Heart left ventricle (tissue), 16 donors: ENCODE results near the gene DOCK1. TPM values are rescaled to one million over a fixed set of nuclear protein-coding genes. Genes with fewer than 3 reads are reported as not detected.

Source experiments
- ATAC-seq, 4 donors: fragments of 200-7000 bp; cut with Tn5 transposase; one replicate each; pipeline ENCODE4 v1.9.1; 2020 to 2022; ENCODE audit warnings: moderate library complexity in 4 of 4, mild to moderate bottlenecking in 3 of 4, moderate number of reproducible peaks in 1 of 4
- DNase-seq, 5 donors: peaks; one replicate each; pipeline ENCODE4 v3.0.0-alpha.2; 2020
- H3K27ac ChIP-seq, 12 donors: fragments of 200-600 bp; sonication (generic) in 4 of 12; one replicate each; pipeline versions ENCODE4 v1.5.0 to v1.8.0; 2016 to 2022; ENCODE audit warnings: mild to moderate bottlenecking in 2 of 12
- H3K27me3 ChIP-seq, 9 donors: fragments of 200-600 bp; sonication (generic) in 2 of 9; one replicate each; pipeline versions ENCODE4 v1.5.1 to v1.8.0; 2016 to 2022; ENCODE audit warnings: mild to moderate bottlenecking in 3 of 9
- H3K36me3 ChIP-seq, 9 donors: fragments of 200-600 bp; sonication (generic) in 2 of 9; one replicate each; pipeline versions ENCODE4 v1.5.0 to v1.8.0; 2018 to 2022; ENCODE audit warnings: mild to moderate bottlenecking in 2 of 9
- H3K4me1 ChIP-seq, 12 donors: fragments of 200-600 bp; sonication (generic) in 4 of 12; one replicate each; pipeline versions ENCODE4 v1.5.0 to v1.8.0; 2016 to 2022; ENCODE audit warnings: mild to moderate bottlenecking in 3 of 12
- H3K4me3 ChIP-seq, 12 donors: fragments of 200-600 bp; sonication (generic) in 4 of 12; one replicate each; pipeline versions ENCODE4 v1.5.0 to v1.8.0; 2017 to 2022; ENCODE audit warnings: mild to moderate bottlenecking in 9 of 12, moderate library complexity in 4 of 12
- H3K9me3 ChIP-seq, 12 donors: fragments of 200-600 bp; sonication (generic) in 4 of 12; one replicate each; pipeline versions ENCODE4 v1.5.0 to v1.8.0; 2016 to 2022; ENCODE audit warnings: mild to moderate bottlenecking in 1 of 12
- POLR2A ChIP-seq, 2 donors: fragments of 450-650 bp; IDR thresholded peaks; one replicate each; pipeline ENCODE4 v1.6.1; 2017; ENCODE audit warnings: antibody characterized with exemption in 2 of 2, mild to moderate bottlenecking in 2 of 2, moderate library complexity in 2 of 2
- WGBS, 4 donors: extraction: QIAGEN DNeasy Blood & Tissue Kit in 2 of 4; methylation state at CpG; one replicate each; pipeline versions ENCODE4 v1.1.5 to v1.1.7; 2013 to 2018; 5-methylcytosine and 5-hydroxymethylcytosine counted together
- intact Hi-C, 10 donors: fragments of 100-400 bp; cut with DNase I; formaldehyde crosslinking; loops; one replicate each; pipeline versions ENCODE4 v1.11.1 to v1.14.2; 2022
- polyA plus RNA-seq, 2 donors: library from polyadenylated mRNA; stranded (reverse); fragments of 200-250 nt; gene quantifications; one replicate each; pipeline ENCODE4 v1.2.3, GENCODE V29; 2013
- total RNA-seq, 9 donors: library from RNA; depleted of rRNA in 2 of 9; stranded (reverse); fragments of >200 nt in 2 of 9; fragmentation: NEBNext Ultra II Directional in 3 of 9; extraction: Animal tissue kit (Norgen Biotek cat#: 25700) in 3 of 9; gene quantifications; one replicate each; pipeline versions ENCODE4 v1.1.0 to v1.2.4, GENCODE V29; 2016 to 2023
- TF ChIP-seq, protein P1 (sequence below), 12 donors: fragments of 200-600 bp; sonication (generic) in 4 of 12; IDR thresholded peaks; one replicate each; pipeline versions ENCODE4 v1.5.0 to v1.8.0; 2018 to 2022; ENCODE audit warnings: antibody characterized with exemption in 12 of 12, mild to moderate bottlenecking in 5 of 12
- donor health status: ischemic (EF 13 %, LVEDD 7.1; RV severe dilation, severe dysfunction).
- donor health status: healthy with polysubstance abuse.
- donor health status: DM: no; HTN: yes; CAD: no.
- donor health status: DM: no; HTN: no; CAD: no.
- donor health status: ischemic (EF 25% LVEDD 6.9; RV normal size, moderate dysfunction).
- donor health status: ischemic (EF 25% LVEDD 5.7; RV mildly dilated, moderate dysfunction).
- donor health status: healthy.
- donor health status: DM: yes; HTN: yes; CAD: no.
- donor health status: ischemic (EF 35%, LVEDD 5.7; RV mildly dilated, moderate dysfunction).
- donor health status: nonischemic (EF 11% LVEDD 7.7; RV severe dilation, severe dysfunction).
- donor health status: DM: yes; HTN: yes; CAD: no.
- donor health status: PGD.
- donor health status: ischemic (EF 29% LVEDD 5.4; RV normal size, mild dysfunction).
- donor health status: nonischemic (EF 23%, LVEDD 6.1; RV moderate dilation, normal function).

Gene DOCK1
- total and polyA plus RNA-seq, 11 donors = 5.0 to 31.6 (median 18.6) TPM

DNA sequence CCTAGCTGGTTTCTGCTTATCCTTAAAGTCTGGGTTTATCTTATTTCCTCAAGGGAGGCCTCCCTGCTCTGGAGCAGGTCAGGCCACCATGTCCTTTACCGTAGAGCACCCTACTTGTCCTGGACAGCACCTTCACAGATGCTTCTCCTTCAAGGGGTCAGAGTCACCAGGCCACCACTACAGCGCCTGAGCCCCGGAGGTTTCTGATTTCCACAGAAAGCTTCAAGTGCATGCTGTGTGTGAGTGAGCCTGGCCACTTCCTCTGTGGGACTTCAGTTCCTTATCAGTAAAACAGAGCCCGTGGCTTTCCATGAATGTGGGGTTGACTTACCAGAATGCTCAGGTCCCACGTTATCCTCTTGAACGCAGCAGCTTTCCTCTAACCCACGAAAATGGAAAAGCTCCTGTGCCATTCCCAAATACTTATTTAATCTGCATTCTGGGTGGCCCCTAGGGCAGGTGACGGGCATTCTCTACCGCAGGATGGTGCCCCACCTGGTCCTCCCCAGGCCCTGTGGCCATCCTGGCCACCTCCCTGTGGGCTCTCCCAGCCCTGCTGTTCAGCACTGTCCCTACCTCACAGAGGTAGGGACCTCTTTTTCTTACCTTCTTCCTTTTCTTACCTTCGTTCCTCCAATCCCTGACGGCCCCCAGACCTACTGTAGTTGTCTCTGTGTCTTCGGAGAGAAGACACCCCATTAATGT lies 1.4 kb upstream of the DOCK1 start:
- Histone ChIP-seq H3K4me3 (peak overlapping the region in 1 of 12 donors; percentile 94), H3K36me3 (no peaks in the 10 kb centered on the region), H3K9me3 (peaks cover 0 to 11% (median 2%) of the 10 kb centered on the region in 12 donors), H3K27me3 (no peaks in the 10 kb centered on the region), H3K4me1 (peaks cover 0 to 37% (median 26%) of the 10 kb centered on the region in 12 donors), H3K27ac (no peak overlapping the region)
- intact Hi-C loops = loop anchor here in 2 of 10 donors (10.0 kb wide), 2 partner anchors 71 to 101 kb away; no protein-coding TSS in a partner anchor
- ATAC-seq = no peak
- TF ChIP-seq POLR2A (IDR thresholded peaks at IDR 0.05) = no peak
- DNase-seq = no peak
- WGBS, 4 donors = 77 to 85% (median 81%) methylated on average over 12 of the region's 12 CpGs

DNA sequence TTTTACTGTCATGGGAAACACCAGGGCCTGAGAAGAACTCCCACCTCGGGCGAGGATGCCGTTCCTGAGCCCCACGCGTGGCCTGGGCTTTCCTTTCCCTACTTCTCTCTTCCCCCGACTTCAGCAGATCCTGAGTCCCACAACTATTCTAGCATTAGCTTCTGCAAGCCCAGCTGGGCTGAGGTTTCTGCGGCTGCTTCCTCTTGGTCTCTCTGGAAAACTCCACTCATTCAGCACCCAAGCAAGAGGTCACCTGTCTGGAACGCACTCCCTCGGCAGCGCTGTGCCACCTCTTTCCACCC lies 761 bp upstream of the DOCK1 start:
- TF ChIP-seq, protein P1, sequence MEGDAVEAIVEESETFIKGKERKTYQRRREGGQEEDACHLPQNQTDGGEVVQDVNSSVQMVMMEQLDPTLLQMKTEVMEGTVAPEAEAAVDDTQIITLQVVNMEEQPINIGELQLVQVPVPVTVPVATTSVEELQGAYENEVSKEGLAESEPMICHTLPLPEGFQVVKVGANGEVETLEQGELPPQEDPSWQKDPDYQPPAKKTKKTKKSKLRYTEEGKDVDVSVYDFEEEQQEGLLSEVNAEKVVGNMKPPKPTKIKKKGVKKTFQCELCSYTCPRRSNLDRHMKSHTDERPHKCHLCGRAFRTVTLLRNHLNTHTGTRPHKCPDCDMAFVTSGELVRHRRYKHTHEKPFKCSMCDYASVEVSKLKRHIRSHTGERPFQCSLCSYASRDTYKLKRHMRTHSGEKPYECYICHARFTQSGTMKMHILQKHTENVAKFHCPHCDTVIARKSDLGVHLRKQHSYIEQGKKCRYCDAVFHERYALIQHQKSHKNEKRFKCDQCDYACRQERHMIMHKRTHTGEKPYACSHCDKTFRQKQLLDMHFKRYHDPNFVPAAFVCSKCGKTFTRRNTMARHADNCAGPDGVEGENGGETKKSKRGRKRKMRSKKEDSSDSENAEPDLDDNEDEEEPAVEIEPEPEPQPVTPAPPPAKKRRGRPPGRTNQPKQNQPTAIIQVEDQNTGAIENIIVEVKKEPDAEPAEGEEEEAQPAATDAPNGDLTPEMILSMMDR (IDR thresholded peaks at IDR 0.05) = no peak
- no peak for TF ChIP-seq POLR2A (IDR thresholded peaks at IDR 0.05)
- Histone ChIP-seq H3K27ac (peak overlapping the region in 5 of 12 donors; percentile 86 to 90 (median 88)), H3K36me3 (no peaks in the 10 kb centered on the region), H3K4me1 (peaks cover 0 to 43% (median 26%) of the 10 kb centered on the region in 12 donors), H3K4me3 (peak overlapping the region; percentile 67 to 94 (median 84)), H3K27me3 (no peaks in the 10 kb centered on the region), H3K9me3 (peaks cover 0 to 4% (median 0%) of the 10 kb centered on the region in 12 donors)
- DNase-seq = no peak
- intact Hi-C loops = loop anchor here in 2 of 10 donors (10.0 kb wide), 2 partner anchors 70 to 100 kb away; no protein-coding TSS in a partner anchor
- no peak for ATAC-seq
- WGBS, 4 donors = 36 to 51% (median 43%) methylated on average over 10 of the region's 10 CpGs

DNA sequence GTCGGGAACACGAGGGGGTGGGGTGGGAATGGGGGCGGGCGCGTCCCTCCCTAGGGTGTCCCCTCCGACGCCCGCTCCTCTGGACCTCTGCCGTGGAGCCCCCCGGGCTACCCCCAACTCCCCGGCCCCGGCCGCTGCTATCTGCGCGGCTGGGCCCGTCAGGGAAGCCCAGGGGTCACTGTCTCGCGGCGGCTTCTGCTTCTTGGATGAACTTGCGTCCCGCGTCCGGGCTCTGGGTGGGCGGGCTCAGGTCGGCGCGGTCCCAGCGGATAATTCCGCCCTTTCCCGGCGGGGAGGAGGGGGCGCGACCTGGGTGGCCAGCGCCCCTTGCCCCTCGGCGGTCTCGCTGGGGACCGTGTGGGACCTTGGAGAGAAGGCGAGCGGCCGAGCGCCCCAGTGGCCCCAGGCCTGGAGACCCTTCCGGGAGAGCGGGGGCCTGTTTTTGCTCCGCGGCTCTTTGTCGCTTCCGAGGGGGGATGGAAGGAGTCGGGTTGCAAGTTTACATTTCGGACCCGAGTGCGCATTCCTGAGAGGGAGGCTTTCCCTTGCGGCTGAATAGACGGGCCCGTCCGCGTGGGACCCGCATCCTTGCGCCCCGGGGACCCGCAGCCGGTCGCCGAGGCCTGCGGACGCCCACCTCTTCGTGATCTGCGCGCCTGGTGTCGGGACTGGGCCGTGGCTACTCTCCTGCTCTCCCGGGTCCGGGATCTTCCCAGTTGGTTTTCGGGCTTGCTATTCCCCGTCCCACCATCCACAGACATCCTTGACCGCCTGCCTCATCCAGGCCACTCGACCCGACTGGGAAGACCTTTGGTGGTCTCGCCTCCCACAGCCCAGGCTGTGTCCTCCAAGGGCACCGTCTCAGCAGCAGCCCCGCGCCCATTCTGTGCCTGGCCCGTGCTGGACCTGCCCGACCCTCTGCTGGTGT lies 812 bp downstream of the DOCK1 start:
- ATAC-seq = peak in 3 of 4 donors; percentile 7 to 40 (median 33)
- Histone ChIP-seq H3K9me3 (no peaks in the 10 kb centered on the region), H3K4me3 (peak overlapping the region; percentile 48 to 94 (median 84)), H3K27me3 (no peaks in the 10 kb centered on the region), H3K36me3 (peaks cover 0 to 1% (median 0%) of the 10 kb centered on the region in 9 donors), H3K4me1 (peaks cover 0 to 51% (median 26%) of the 10 kb centered on the region in 12 donors), H3K27ac (peak overlapping the region; percentile 75 to 91 (median 86))
- intact Hi-C loops = loop anchor here in 3 of 10 donors (5.0 to 10.0 kb wide), 3 partner anchors 69 to 99 kb away; no protein-coding TSS in a partner anchor
- WGBS, 4 donors = 15 to 45% (median 29%) methylated on average over 21 to 84 of the region's 84 CpGs
- TF ChIP-seq, protein P1 (IDR thresholded peaks at IDR 0.05) = no peak
- TF ChIP-seq POLR2A (IDR thresholded peaks at IDR 0.05) = no peak
- peak in 4 of 5 donors; percentile 46 to 74 (median 48) for DNase-seq

DNA sequence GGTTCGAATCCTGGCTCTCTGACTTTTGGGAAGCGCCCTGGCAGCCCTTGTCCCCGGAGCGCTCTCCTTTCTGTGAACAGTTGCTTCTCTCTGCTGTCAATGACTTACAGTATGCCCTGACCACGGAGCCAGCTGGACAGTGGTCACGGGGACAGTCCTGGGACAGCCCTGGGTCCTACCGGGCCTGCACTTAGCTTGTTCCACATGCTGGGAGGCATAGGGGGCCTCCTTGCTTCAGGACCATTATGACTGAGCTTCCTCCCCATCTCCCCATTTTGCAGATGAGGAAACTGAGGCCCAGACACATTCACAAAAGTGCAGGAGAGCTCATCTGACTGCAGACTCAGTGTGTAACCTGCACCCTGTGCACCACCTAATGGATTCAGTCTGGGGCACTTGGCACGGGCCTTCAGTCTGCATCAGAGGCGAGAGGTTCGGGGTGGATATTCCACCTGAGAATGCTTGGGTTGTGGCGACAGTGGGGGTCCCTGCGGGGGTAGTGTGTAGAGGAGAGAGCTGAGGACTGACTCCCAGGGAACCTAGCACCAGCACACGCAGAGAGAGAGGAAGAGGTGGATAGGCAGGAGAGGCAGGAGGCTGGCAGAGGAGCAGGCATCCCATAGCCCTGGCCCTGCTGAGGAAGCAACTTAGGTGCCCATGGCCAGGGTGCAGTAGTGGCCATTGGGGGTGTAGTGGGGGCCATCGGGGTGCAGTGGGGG lies 1.6 kb downstream of the DOCK1 start:
- DNase-seq = no peak
- Histone ChIP-seq H3K27ac (peak overlapping the region in 10 of 12 donors; percentile 76 to 91 (median 88)), H3K36me3 (peaks cover 0 to 6% (median 0%) of the 10 kb centered on the region in 9 donors), H3K9me3 (no peaks in the 10 kb centered on the region), H3K4me3 (peak overlapping the region in 10 of 12 donors; percentile 67 to 94 (median 86)), H3K4me1 (peaks cover 0 to 51% (median 26%) of the 10 kb centered on the region in 12 donors), H3K27me3 (no peaks in the 10 kb centered on the region)
- intact Hi-C loops = loop anchor here in 3 of 10 donors (5.0 to 10.0 kb wide), 3 partner anchors 68 to 98 kb away; no protein-coding TSS in a partner anchor
- 91 to 93% (median 92%) methylated on average over 7 to 14 of the region's 14 CpGs for WGBS, 4 donors
- TF ChIP-seq, protein P1 (IDR thresholded peaks at IDR 0.05) = no peak
- no peak for TF ChIP-seq POLR2A (IDR thresholded peaks at IDR 0.05)
- ATAC-seq = peak in 1 of 4 donors; percentile 2
